ENCODE data around the gene ARRDC4. TPM values are rescaled to one million over a fixed set of nuclear protein-coding genes. Genes with fewer than 3 reads are reported as not detected.

Gene ARRDC4
- total and polyA plus RNA-seq, 2 of the 8 experiments (the other 6 are each of a cell fraction or from before 2014, with no cell fraction given), result 3.5 to 3.8 TPM

DNA sequence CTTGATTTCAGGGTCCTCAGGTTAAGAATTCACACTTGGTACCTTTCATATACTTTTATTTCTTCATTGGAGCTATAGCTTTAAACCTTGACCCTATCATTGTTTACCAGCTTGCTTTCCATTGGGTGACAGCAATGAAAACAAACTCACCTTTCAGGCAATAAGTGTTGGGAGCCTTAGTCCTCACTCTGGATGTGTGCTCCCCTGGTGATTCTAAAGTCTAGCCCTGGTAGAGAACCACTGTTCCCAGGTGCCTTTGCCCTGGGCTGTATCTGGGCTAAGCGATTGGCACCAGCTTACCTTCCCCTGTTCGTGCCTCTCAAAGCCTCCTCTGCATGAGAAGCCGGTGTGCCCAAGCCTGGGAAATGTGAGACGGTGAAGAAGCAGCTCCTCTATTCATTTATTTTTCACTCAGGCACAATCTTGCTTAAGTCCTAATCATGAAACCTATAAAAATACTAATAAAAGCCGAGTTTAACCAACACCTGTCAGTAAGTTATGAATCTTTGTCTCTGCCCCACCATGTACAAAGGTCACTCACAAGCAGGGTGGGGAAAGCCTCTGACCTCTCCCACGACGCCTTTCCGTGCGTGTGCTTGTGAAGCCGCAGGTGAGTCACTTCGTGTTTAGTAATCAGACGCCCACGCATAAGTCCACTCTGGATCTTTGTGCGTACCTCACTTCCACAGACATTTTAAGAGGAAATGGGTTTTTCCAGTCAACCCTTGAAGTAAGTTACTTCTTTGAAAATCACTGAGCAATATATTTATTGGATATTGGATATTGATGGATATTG, 12.8 kb upstream of the ARRDC4 start:
- Histone ChIP-seq H3K14ac (ENCODE audit: insufficient read length) (no peak overlapping the region), H3K18ac (ENCODE audit: extremely low read depth, low read length) (no peak overlapping the region), H3K23ac (ENCODE audit: insufficient read length) (no peak overlapping the region), H3K4ac (replicated peaks; ENCODE audit: insufficient read length, low read depth, low read length) (no peak overlapping the region), H3K27me3 (replicated peaks in 1 of 4; ENCODE audit: control insufficient read depth in 3 of 4, extremely low read depth in 1 of 4, insufficient read depth in 3 of 4, low read length in 3 of 4) (no peaks in the 10 kb centered on the region), H2AK5ac (ENCODE audit: low read depth, low read length) (no peak overlapping the region), H3K9ac (replicated peaks in 1 of 4; ENCODE audit: extremely low read depth in 1 of 4, low read depth in 3 of 4, low read length in 3 of 4) (no peak overlapping the region), H3K27ac (ENCODE audit: low read depth, low read length) (no peak overlapping the region), H4K5ac (ENCODE audit: insufficient read length, low read depth, low read length) (no peak overlapping the region), H2BK5ac (ENCODE audit: low read depth, low read length) (no peak overlapping the region), H4K8ac (ENCODE audit: extremely low read depth, insufficient read depth, low read length) (no peak overlapping the region), H2BK20ac (ENCODE audit: low read length) (no peak overlapping the region), H4K20me1 (replicated peaks in 1 of 2; ENCODE audit: control insufficient read depth in 1 of 2, insufficient read depth in 2 of 2, low read length in 2 of 2) (no peaks in the 10 kb centered on the region), H3K23me2 (ENCODE audit: low read depth, low read length) (no peaks in the 10 kb centered on the region), H3K79me2 (ENCODE audit: control insufficient read depth in 1 of 2, insufficient read depth in 2 of 2, low read length in 2 of 2) (no peaks in the 10 kb centered on the region), H3K9me3 (ENCODE audit: insufficient read depth in 2 of 2, low read depth in 1 of 2, low read length in 1 of 2) (no peaks in the 10 kb centered on the region), H3K4me1 (replicated peaks in 1 of 4; ENCODE audit: control insufficient read depth in 3 of 4, insufficient read depth in 4 of 4, low read length in 3 of 4) (no peaks in the 10 kb centered on the region), H3K79me1 (ENCODE audit: low read depth, low read length) (no peaks in the 10 kb centered on the region), H3K4me3 (ENCODE audit: extremely low read depth in 1 of 4, insufficient read depth in 2 of 4, low read depth in 3 of 4, low read length in 4 of 4) (no peak overlapping the region), H3K56ac (replicated peaks; ENCODE audit: insufficient read length, low read depth, low read length) (no peak overlapping the region), H3K36me3 (ENCODE audit: control insufficient read depth in 2 of 4, insufficient read depth in 4 of 4, low read length in 3 of 4) (no peaks in the 10 kb centered on the region), H2BK15ac (ENCODE audit: low read length) (no peak overlapping the region), H2AFZ (ENCODE audit: low read length) (no peak overlapping the region), H2BK12ac (ENCODE audit: low read depth, low read length) (no peak overlapping the region), H4K91ac (replicated peaks; ENCODE audit: insufficient read length, low read length) (no peak overlapping the region), H2BK120ac (replicated peaks; ENCODE audit: low read depth, low read length) (no peak overlapping the region), H3K4me2 (ENCODE audit: insufficient read depth in 1 of 2, low read depth in 2 of 2, low read length in 2 of 2) (no peak overlapping the region)
- no peak for DNase-seq (ENCODE audit: low read depth in 1 of 2, low spot score in 2 of 2)
- POLR2A ChIA-PET (ENCODE audit: partially characterized antibody), result no interaction called here
- CTCF ChIA-PET (ENCODE audit: partially characterized antibody), result interaction anchor here (0.6 to 2.0 kb wide), 4 partner anchors 44 to 712 kb away, joined by 3 to 8 read pairs (median 3); no protein-coding TSS in a partner anchor
- WGBS, 2 experiments (ENCODE audit: extremely low coverage in 1 of 2, insufficient coverage in 1 of 2, insufficient read length in 1 of 2, insufficient replicate concordance in 2 of 2, low coverage in 1 of 2, low lambda C conversion rate in 2 of 2, missing lambda C conversion rate in 1 of 2), result 93% methylated on average over 14 of the region's 14 CpGs; no CpG with 5 or more reads in 1 of the 2 experiments
- no peak for FAIRE-seq
- TF ChIP-seq SRF (IDR thresholded peaks at IDR 0.05; ENCODE audit: low read depth, low read length) (no peak), RFX5 (IDR thresholded peaks at IDR 0.05; ENCODE audit: borderline replicate concordance, low read depth, low read length) (no peak), SIRT6 (IDR thresholded peaks at IDR 0.05; ENCODE audit: low read length) (no peak), SUZ12 (IDR thresholded peaks at IDR 0.05; ENCODE audit: low read length) (no peak), EZH2 (IDR thresholded peaks at IDR 0.05; ENCODE audit: low read depth, low read length, severe bottlenecking) (no peak), KDM1A (IDR thresholded peaks at IDR 0.05; ENCODE audit: borderline replicate concordance, low read length) (no peak), TEAD4 (IDR thresholded peaks at IDR 0.05; ENCODE audit: low read depth, low read length) (no peak), POLR2A (IDR thresholded peaks at IDR 0.05; ENCODE audit: control extremely low read depth in 1 of 2, low read depth in 2 of 2, low read length in 2 of 2) (no peak), CHD1 (IDR thresholded peaks at IDR 0.05; ENCODE audit: low read depth, low read length) (no peak), MAX (IDR thresholded peaks at IDR 0.05) (no peak), HDAC6 (IDR thresholded peaks at IDR 0.05; ENCODE audit: low read depth, low read length) (no peak), EGR1 (IDR thresholded peaks at IDR 0.05; ENCODE audit: borderline replicate concordance, low read depth, low read length) (no peak), KDM4A (IDR thresholded peaks at IDR 0.05; ENCODE audit: low read depth, low read length, severe bottlenecking) (no peak), TBP (IDR thresholded peaks at IDR 0.05; ENCODE audit: low read depth, low read length) (no peak)

All from H1 (cell line).